ENCODE measurements around the gene SLC25A20.

The SLC25A20 gene

GRCh38 chr3:48897460-48898376 lies 964 bp downstream of the SLC25A20 start:
- peak; percentile 38 for DNase-seq

- peak; percentile 7 for DNase-seq
Observed at GRCh38 chr3:48896936-48897335, 1.7 kb downstream of the SLC25A20 start.

GRCh38 chr3:48894516-48894915 lies 4.2 kb downstream of the SLC25A20 start:
- DNase-seq = peak; percentile 51

GRCh38 chr3:48891606-48892005 lies 7.1 kb downstream of the SLC25A20 start:
- DNase-seq = no peak

GRCh38 chr3:48885753-48886152 lies 12.9 kb downstream of the SLC25A20 start:
- no peak for DNase-seq

GRCh38 chr3:48881652-48882114 lies 17.0 kb downstream of the SLC25A20 start:
- no peak for DNase-seq

- no peak for DNase-seq
Observed at GRCh38 chr3:48881006-48881405, 17.7 kb downstream of the SLC25A20 start.

GRCh38 chr3:48879994-48880377 lies 18.7 kb downstream of the SLC25A20 start:
- DNase-seq = no peak

- no peak for DNase-seq
Observed at GRCh38 chr3:48879307-48879993, 19.2 kb downstream of the SLC25A20 start.

- DNase-seq = no peak
Observed at GRCh38 chr3:48877671-48878070, 21.0 kb downstream of the SLC25A20 start.

GRCh38 chr3:48863122-48863521 lies 35.6 kb downstream of the SLC25A20 start:
- no peak for DNase-seq

GRCh38 chr3:48859206-48859605 lies 39.5 kb downstream of the SLC25A20 start:
- DNase-seq = no peak

GRCh38 chr3:48858709-48859108 lies 40.0 kb downstream of the SLC25A20 start:
- no peak for DNase-seq

GRCh38 chr3:48857641-48858040 lies 41.0 kb downstream of the SLC25A20 start:
- no peak for DNase-seq

- no peak for DNase-seq
Observed at GRCh38 chr3:48856469-48856868, 42.2 kb downstream of the SLC25A20 start.

- DNase-seq = no peak
Observed at GRCh38 chr3:48855681-48856447, 42.8 kb downstream of the SLC25A20 start.

GRCh38 chr3:48852151-48852550 lies 46.5 kb downstream of the SLC25A20 start:
- no peak for DNase-seq

- DNase-seq = no peak
Observed at GRCh38 chr3:48851407-48851806, 47.3 kb downstream of the SLC25A20 start.

GRCh38 chr3:48848816-48849515 lies 49.7 kb downstream of the SLC25A20 start:
- peak; percentile 53 for DNase-seq

- DNase-seq = peak; percentile 89
Observed at GRCh38 chr3:48847504-48848423, 50.9 kb downstream of the SLC25A20 start, which contains the start of gene PRKAR2A. Gene PRKAR2A, minus strand, starts transcription at chr3:48847874. Its CDS starts 278 bp downstream, at chr3:48847596.

GRCh38 chr3:48847053-48847503 lies 51.6 kb downstream of the SLC25A20 start:
- peak; percentile 80 for DNase-seq

Data from hematopoietic multipotent progenitor cell treated with erythropoietin and hydrocortisone succinate and interleukin-3 and kit ligand, for 8 days (in vitro differentiated cells).